HepG2 (cell line): ENCODE data around the gene GPATCH8. TPM values are rescaled to one million over a fixed set of nuclear protein-coding genes. Genes with fewer than 3 reads are reported as not detected.

Experiments used
- ATAC-seq: fragments of 200-7000 bp; cut with Tn5 transposase; 3 replicates; pipeline ENCODE4 v1.9.1; 2020; ENCODE audit warnings: mild to moderate bottlenecking, moderate library complexity
- BruUV-seq: library from RNA; stranded (reverse); fragments of 400-500 nt; replicated peaks from 2 replicates; lab custom pipeline; 2021; lab: Mats Ljungman, UMichigan
- CTCF ChIA-PET: fragments of 300-600 bp; formaldehyde crosslinking; extraction: SDS; loops from one replicate; lab custom pipeline; 2021; ENCODE audit warnings: low total read pairs, inconsistent platforms, low intra/inter-chr PET ratio; lab: Yijun Ruan, JAX
- POLR2A ChIA-PET: fragments of 350-600 bp; sonication (Branson Sonifier 250); formaldehyde crosslinking; loops from one replicate; lab custom pipeline; 2020; ENCODE audit warnings: antibody characterized with exemption, inconsistent platforms; lab: Yijun Ruan, JAX
- DNase-seq: peaks from one replicate; pipeline ENCODE4 v3.0.0-alpha.2; 2015; ENCODE audit warnings: low spot score
- FAIRE-seq: peaks from 3 replicates; lab custom pipeline; 2011; peaks lifted over from hg19 to GRCh38; lab: Jason Lieb, UNC
- H2AFZ ChIP-seq: one replicate; pipeline ENCODE4 v1.6.1; 2011; ENCODE audit warnings: low read length, inconsistent platforms
- H3K27ac ChIP-seq: fragments of 300-600 bp; 3 replicates; pipeline ENCODE4 v1.8.0; 2011; ENCODE audit warnings: mixed run types, mild to moderate bottlenecking, mixed read lengths, low read length, inconsistent platforms; ENCODE audit not compliant: insufficient read depth; ENCODE audit errors: extremely low read length
- H3K27me3 ChIP-seq, 2 experiments: fragments of 200-600 bp in 1 of 2; 2 replicates in 1 of 2; 3 replicates in 1 of 2; pipeline versions ENCODE4 v1.6.0 to v1.8.0; 2011; ENCODE audit warnings: low read length in 2 of 2, mild to moderate bottlenecking in 2 of 2, moderate library complexity in 2 of 2, inconsistent platforms in 1 of 2; ENCODE audit not compliant: insufficient read depth in 2 of 2, control insufficient read depth in 1 of 2
- H3K36me3 ChIP-seq, 2 experiments: fragments of 200-600 bp in 1 of 2; replicated peaks in 1 of 2; 2 replicates in 1 of 2; 3 replicates in 1 of 2; pipeline versions ENCODE4 v1.5.1 to v1.8.0; 2011; ENCODE audit warnings: low read length in 2 of 2, inconsistent platforms in 1 of 2; ENCODE audit not compliant: insufficient read depth in 2 of 2, control insufficient read depth in 1 of 2
- H3K4me1 ChIP-seq: 2 replicates; pipeline ENCODE4 v1.5.1; 2012; ENCODE audit warnings: low read length, inconsistent platforms; ENCODE audit not compliant: insufficient read depth
- H3K4me2 ChIP-seq: 2 replicates; pipeline ENCODE4 v1.6.0; 2011; ENCODE audit warnings: low read depth, low read length, inconsistent platforms
- H3K4me3 ChIP-seq, 3 experiments: fragments of 200-600 bp in 1 of 3; sonication (generic), shearing (Covaris generic) in 1 of 3; replicated peaks in 1 of 3; 2 replicates each; pipeline ENCODE4 v1.5.1; 2011 to 2016; ENCODE audit warnings: low read length in 3 of 3, inconsistent platforms in 2 of 3, low read depth in 2 of 3, mild to moderate bottlenecking in 2 of 3, control low read depth in 1 of 3, mixed read lengths in 1 of 3; ENCODE audit not compliant: insufficient read depth in 1 of 3
- H3K79me2 ChIP-seq: one replicate; pipeline ENCODE4 v1.6.1; 2011; ENCODE audit warnings: low read length, inconsistent platforms; ENCODE audit not compliant: insufficient read depth
- H3K9ac ChIP-seq: 2 replicates; pipeline ENCODE4 v1.6.0; 2011; ENCODE audit warnings: mild to moderate bottlenecking, low read depth, low read length, inconsistent platforms; ENCODE audit not compliant: insufficient read depth
- H3K9me3 ChIP-seq: 2 replicates; pipeline ENCODE4 v1.5.1; 2012; ENCODE audit warnings: mild to moderate bottlenecking, low read length
- H4K20me1 ChIP-seq: 2 replicates; pipeline ENCODE4 v1.6.0; 2011; ENCODE audit warnings: inconsistent platforms, mild to moderate bottlenecking, low read length, moderate library complexity; ENCODE audit not compliant: insufficient read depth
- GZF1 ChIP-seq: sonication (generic); formaldehyde crosslinking; IDR thresholded peaks from 2 replicates; pipeline ENCODE4 v1.5.1; 2020; ENCODE audit warnings: mild to moderate bottlenecking, missing genetic modification reagents
- HNRNPLL ChIP-seq: fragments of 200-400 bp; formaldehyde crosslinking; IDR thresholded peaks from 2 replicates; pipeline ENCODE4 v1.6.1; 2017; ENCODE audit warnings: mild to moderate bottlenecking, low read depth, low read length; ENCODE audit not compliant: poor library complexity, severe bottlenecking
- MIXL1 ChIP-seq: IDR thresholded peaks from 2 replicates; pipeline ENCODE4 v1.6.1; 2016
- NBN ChIP-seq: fragments of 450-650 bp; conservative IDR thresholded peaks from 2 replicates; pipeline ENCODE4 v1.6.1; 2017
- NR3C1 ChIP-seq: sonication (generic); formaldehyde crosslinking; IDR thresholded peaks from 2 replicates; pipeline ENCODE4 v1.4.0; 2020; ENCODE audit warnings: missing genetic modification reagents
- SMARCC2 ChIP-seq: fragments of 450-650 bp; IDR thresholded peaks from 2 replicates; pipeline ENCODE4 v1.6.1; 2017; ENCODE audit warnings: antibody characterized with exemption, mild to moderate bottlenecking
- SNAPC2 ChIP-seq: sonication (generic); formaldehyde crosslinking; IDR thresholded peaks from 2 replicates; pipeline ENCODE4 v1.8.1; 2022; ENCODE audit warnings: mild to moderate bottlenecking, missing genetic modification reagents
- TRAFD1 ChIP-seq: sonication (generic); formaldehyde crosslinking; IDR thresholded peaks from 2 replicates; pipeline ENCODE4 v1.5.1; 2020; ENCODE audit warnings: missing genetic modification reagents, mild to moderate bottlenecking, borderline replicate concordance
- XRCC5 ChIP-seq: fragments of 200-400 bp; formaldehyde crosslinking; optimal IDR thresholded peaks from 2 replicates; pipeline ENCODE3; 2017; ENCODE audit warnings: mild to moderate bottlenecking, low read length
- ZNF12 ChIP-seq: sonication (generic); formaldehyde crosslinking; IDR thresholded peaks from 2 replicates; pipeline ENCODE4 v1.5.0; 2020; ENCODE audit warnings: missing genetic modification reagents
- ZNF44 ChIP-seq: sonication (generic); formaldehyde crosslinking; IDR thresholded peaks from 2 replicates; pipeline ENCODE4 v1.5.1; 2020; ENCODE audit warnings: mild to moderate bottlenecking, missing genetic modification reagents
- ZNF7 ChIP-seq: IDR thresholded peaks from 2 replicates; pipeline ENCODE4 v1.6.1; 2016; ENCODE audit warnings: missing biosample characterization, missing genetic modification reagents
- WGBS: methylation state at CpG from one replicate; pipeline ENCODE4 v1.1.6; 2017; ENCODE audit warnings: low lambda C conversion rate; 5-methylcytosine and 5-hydroxymethylcytosine counted together
- in situ Hi-C: cut with HindIII; loops from 2 replicates; pipeline ENCODE4 v1.10.0; 2017; ENCODE audit warnings: low pct_unique_long_range_greater_than_20kb; ENCODE audit not compliant: extremely low pct_ligation_motif_present
- intact Hi-C: fragments of 100-400 bp; cut with micrococcal nuclease; formaldehyde crosslinking; loops from one replicate; pipeline ENCODE4 v1.10.0; 2022; ENCODE audit not compliant: unreplicated experiment
- polyA plus RNA-seq, 8 experiments: library from polyadenylated mRNA; depleted of rRNA in 3 of 8; stranded (reverse) in 7 of 8; unstranded in 1 of 8; fragments of >200 nt; fragmentation: Illumina TruSeq in 4 of 8; extraction: Trizol in 4 of 8; gene quantifications; 2 replicates each; pipeline versions ENCODE4 v1.2.1 to v1.2.3, GENCODE V29; 2011 to 2016; ENCODE audit warnings: low read depth in 4 of 8, missing spikeins in 1 of 8, mixed read lengths in 1 of 8; ENCODE audit not compliant: insufficient read depth in 1 of 8
- total RNA-seq, 5 experiments: library from RNA; depleted of rRNA; stranded (reverse); fragments of >200 nt; fragmentation: Illumina TruSeq; extraction: Trizol; gene quantifications; 2 replicates each; pipeline ENCODE4 v1.2.3, GENCODE V29; 2016; ENCODE audit warnings: low read depth in 1 of 5

Gene GPATCH8
- total and polyA plus RNA-seq, 2 of the 13 experiments (the other 11 are each of a cell fraction or from before 2014, with no cell fraction given), result 20.7 to 21.5 TPM

- FAIRE-seq, result no peak
- Histone ChIP-seq H3K36me3 (no peaks in the 10 kb centered on the region), H3K4me1 (peaks cover 37% of the 10 kb centered on the region), H3K4me2 (peak within 1 kb of the TSS; percentile 26; the same call in 1 of the 2 replicates), H4K20me1 (no peaks in the 10 kb centered on the region), H3K27me3 (peaks cover 2 to 19% of the 10 kb centered on the region in 2 experiments; a peak in 4 of 5 replicates), H3K9me3 (no peaks in the 10 kb centered on the region), H3K27ac (no peak within 1 kb of the TSS), H3K4me3 (no peak within 1 kb of the TSS), H3K9ac (no peak within 1 kb of the TSS), H3K79me2 (no peaks in the 10 kb centered on the region), H2AFZ (no peak within 1 kb of the TSS)
- BruUV-seq, result no TSS peak
- ATAC-seq, result no peak
- WGBS, result 23% methylated on average over 1 of the region's 1 CpG
- TF ChIP-seq NR3C1, result no peak
- no peak for TF ChIP-seq ZNF12
- TF ChIP-seq TRAFD1 (CRISPR knock-in tag), result no peak
- TF ChIP-seq NBN, result no peak
- no peak for TF ChIP-seq ZNF7 (CRISPR knock-in tag)
- TF ChIP-seq HNRNPLL, result no peak
- no peak for TF ChIP-seq SNAPC2 (CRISPR knock-in tag)
- no peak for TF ChIP-seq ZNF44 (CRISPR knock-in tag)
- TF ChIP-seq GZF1 (CRISPR knock-in tag), result no peak
- no peak for TF ChIP-seq XRCC5
- no peak for TF ChIP-seq MIXL1 (CRISPR knock-in tag)
- no peak for TF ChIP-seq SMARCC2
- ChIA-PET POLR2A (no interaction called here), CTCF (no interaction called here)
- intact Hi-C loops, result no loop called here
- no peak for DNase-seq
- in situ Hi-C loops, result no loop called here
These were observed 113.9 kb downstream of the GPATCH8 start, which contains the start of gene ITGA2B for GRCh38 chr17:44389281-44389680. TSS of gene ITGA2B (minus strand) at chr17:44389649. CDS start at chr17:44389473, 176 bp downstream.
